Measurements from ENCODE around the gene UNC119. TPM values are rescaled to one million over a fixed set of nuclear protein-coding genes. Genes with fewer than 3 reads are reported as not detected.
A peak's percentile ranks its signal among the peaks of the same experiment; 100 is the strongest.
"Not testable (repeated sequence)": the region's sequence is repeated elsewhere in the genome, so short reads cannot be mapped to it uniquely, and the experiment has no call there.

Gene UNC119
- total RNA-seq, 4 donors from 2014 or later: 17.4 to 25.3 (median 21.1) TPM

- 80% methylated on average over 2 of the region's 2 CpGs; no CpG with 5 or more reads in 1 of the 2 donors for WGBS, 2 donors
- no peak overlapping the region for H3K4me3 ChIP-seq
- peak overlapping the region; percentile 63 to 88 (median 86) for H3K27ac ChIP-seq
- H3K36me3 ChIP-seq: peaks cover 0 to 13% (median 0%) of the 10 kb centered on the region in 3 donors
- H3K27me3 ChIP-seq: peaks cover 0 to 6% (median 0%) of the 10 kb centered on the region in 4 donors
- DNase-seq: no peak
- H3K9me3 ChIP-seq: no peaks in the 10 kb centered on the region
- no peak for TF ChIP-seq POLR2A (IDR thresholded peaks at IDR 0.05)
- TF ChIP-seq CTCF (IDR thresholded peaks at IDR 0.05): no peak
- intact Hi-C loops (cut with DNase I): no loop called here
- peaks cover 38 to 78% (median 41%) of the 10 kb centered on the region in 3 donors for H3K4me1 ChIP-seq
These were observed 25.2 kb downstream of the UNC119 start for GRCh38 chr17:28527181-28527681.

GRCh38 chr17:28526381-28526780 is 26.0 kb downstream of the UNC119 start:
- Histone ChIP-seq H3K9me3 (no peaks in the 10 kb centered on the region), H3K36me3 (peaks cover 0 to 13% (median 0%) of the 10 kb centered on the region in 3 donors), H3K27me3 (peaks cover 0 to 2% (median 0%) of the 10 kb centered on the region in 4 donors), H3K4me1 (peaks cover 38 to 70% (median 41%) of the 10 kb centered on the region in 3 donors), H3K27ac (peak overlapping the region in 3 of 4 donors; percentile 83 to 88 (median 88)), H3K4me3 (no peak overlapping the region)
- no peak for DNase-seq
- intact Hi-C loops (cut with DNase I): no loop called here
- TF ChIP-seq CTCF (IDR thresholded peaks at IDR 0.05): no peak
- no peak for TF ChIP-seq POLR2A (IDR thresholded peaks at IDR 0.05)
- WGBS, 2 donors: 100% methylated on average over 1 of the region's 8 CpGs; no CpG with 5 or more reads in 1 of the 2 donors

DNA sequence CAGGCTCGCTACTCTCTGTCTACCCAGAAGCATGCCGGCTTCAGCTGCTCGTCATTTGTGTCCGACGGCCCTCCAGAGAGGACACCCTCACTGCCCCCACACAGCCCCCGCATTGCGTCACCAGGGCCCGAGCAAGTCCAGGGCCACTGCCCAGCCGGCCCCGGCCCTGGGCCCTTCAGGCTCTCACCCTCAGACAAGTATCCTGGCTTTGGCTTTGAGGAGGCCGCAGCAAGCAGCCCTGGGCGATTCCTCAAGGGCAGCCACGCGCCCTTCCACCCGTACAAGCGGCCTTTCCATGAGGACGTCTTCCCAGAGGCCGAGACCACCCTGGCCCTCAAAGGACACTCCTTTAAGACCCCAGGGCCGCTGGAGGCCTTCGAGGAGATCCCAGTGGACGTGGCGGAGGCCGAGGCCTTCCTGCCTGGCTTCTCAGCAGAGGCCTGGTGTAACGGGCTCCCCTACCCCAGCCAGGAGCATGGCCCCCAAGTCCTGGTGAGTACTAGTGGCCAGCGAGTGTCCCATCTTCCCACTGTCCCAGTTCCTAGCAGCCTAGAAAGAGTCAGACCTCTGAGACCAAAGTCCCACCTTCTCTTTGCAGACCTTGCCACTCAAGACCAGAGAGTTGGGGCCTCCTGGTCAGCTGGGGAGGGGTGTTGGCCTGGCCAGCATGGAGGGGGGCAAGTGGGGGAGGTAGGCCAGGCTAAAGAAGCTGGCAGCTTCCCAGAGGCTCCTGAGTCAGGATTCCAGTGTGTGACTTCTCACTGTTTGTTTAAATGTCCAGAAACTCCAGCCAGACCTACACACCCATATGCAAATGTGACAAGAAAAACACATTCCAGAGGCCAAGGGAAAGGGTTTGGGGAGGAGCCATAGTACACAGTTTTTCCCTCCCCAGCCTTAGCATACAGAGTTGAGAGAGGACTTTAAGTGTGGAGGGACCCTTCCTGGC is 27.7 kb downstream of the UNC119 start:
- DNase-seq: no peak
- no peak for TF ChIP-seq CTCF (IDR thresholded peaks at IDR 0.05)
- no peak for TF ChIP-seq POLR2A (IDR thresholded peaks at IDR 0.05)
- 100% methylated on average over 2 of the region's 25 CpGs; no CpG with 5 or more reads in 1 of the 2 donors for WGBS, 2 donors
- peaks cover 38 to 69% (median 41%) of the 10 kb centered on the region in 3 donors for H3K4me1 ChIP-seq
- H3K9me3 ChIP-seq: no peaks in the 10 kb centered on the region
- H3K27ac ChIP-seq: peak overlapping the region; percentile 58 to 88 (median 86)
- intact Hi-C loops (cut with DNase I): no loop called here
- H3K36me3 ChIP-seq: no peaks in the 10 kb centered on the region
- peak overlapping the region in 1 of 4 donors; percentile 7 for H3K4me3 ChIP-seq
- H3K27me3 ChIP-seq: no peaks in the 10 kb centered on the region

- WGBS, 2 donors: 81 to 95% methylated on average over 4 to 5 of the region's 15 CpGs
- H3K9me3 ChIP-seq: no peaks in the 10 kb centered on the region
- no peak for DNase-seq
- H3K27ac ChIP-seq: peak overlapping the region in 2 of 4 donors; percentile 83 to 88
- TF ChIP-seq POLR2A (IDR thresholded peaks at IDR 0.05) (no peak), CTCF (IDR thresholded peaks at IDR 0.05) (no peak)
- intact Hi-C loops (cut with DNase I): no loop called here
- peaks cover 0 to 9% (median 0%) of the 10 kb centered on the region in 3 donors for H3K36me3 ChIP-seq
- peaks cover 37 to 60% (median 38%) of the 10 kb centered on the region in 3 donors for H3K4me1 ChIP-seq
- no peaks in the 10 kb centered on the region for H3K27me3 ChIP-seq
- no peak overlapping the region for H3K4me3 ChIP-seq
These were observed 28.5 kb downstream of the UNC119 start for GRCh38 chr17:28523876-28524275.

GRCh38 chr17:28523186-28523585 is 29.2 kb downstream of the UNC119 start:
- H3K36me3 ChIP-seq: peaks cover 0 to 11% (median 0%) of the 10 kb centered on the region in 3 donors
- H3K4me3 ChIP-seq: no peak overlapping the region
- intact Hi-C loops (cut with DNase I): no loop called here
- peaks cover 33 to 53% (median 35%) of the 10 kb centered on the region in 3 donors for H3K4me1 ChIP-seq
- no peak for DNase-seq
- no peaks in the 10 kb centered on the region for H3K27me3 ChIP-seq
- 80% methylated on average over 1 of the region's 6 CpGs; no CpG with 5 or more reads in 1 of the 2 donors for WGBS, 2 donors
- no peak overlapping the region for H3K27ac ChIP-seq
- no peaks in the 10 kb centered on the region for H3K9me3 ChIP-seq
- TF ChIP-seq POLR2A (IDR thresholded peaks at IDR 0.05) (no peak), CTCF (IDR thresholded peaks at IDR 0.05) (no peak)

DNA sequence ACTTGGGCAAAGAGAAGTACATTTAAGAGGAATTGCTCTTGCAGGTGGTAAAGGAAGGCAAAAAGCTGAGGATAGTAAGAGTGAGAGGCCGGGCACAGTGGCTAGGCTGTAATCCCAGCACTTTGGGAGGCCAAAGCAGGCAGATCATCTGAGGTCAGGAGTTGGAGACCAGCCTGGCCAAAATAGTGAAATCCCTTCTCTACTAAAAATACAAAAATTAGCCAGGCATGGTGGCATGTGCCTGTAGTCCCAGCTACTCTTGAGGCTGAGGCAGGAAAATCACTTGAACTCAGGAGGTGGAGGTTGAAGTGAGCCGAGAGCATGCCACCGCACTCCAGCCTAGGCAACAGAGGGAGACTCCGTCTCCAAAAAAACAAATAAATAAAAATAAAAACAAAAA is 30.1 kb downstream of the UNC119 start:
- intact Hi-C loops (cut with DNase I): not testable (repeated sequence)
- H3K4me1 ChIP-seq: peaks cover 25 to 44% (median 29%) of the 10 kb centered on the region in 3 donors
- 83 to 90% methylated on average over 4 of the region's 4 CpGs for WGBS, 2 donors

More for the DNA sequence above, 30.1 kb downstream of the UNC119 start:
- not testable (repeated sequence) for DNase-seq, H3K4me3 ChIP-seq, H3K9me3 ChIP-seq, H3K27ac ChIP-seq, H3K27me3 ChIP-seq
- H3K36me3 ChIP-seq: peaks cover 0 to 11% (median 0%) of the 10 kb centered on the region in 3 donors
